ENCODE measurements around the gene TBP.

DNA sequence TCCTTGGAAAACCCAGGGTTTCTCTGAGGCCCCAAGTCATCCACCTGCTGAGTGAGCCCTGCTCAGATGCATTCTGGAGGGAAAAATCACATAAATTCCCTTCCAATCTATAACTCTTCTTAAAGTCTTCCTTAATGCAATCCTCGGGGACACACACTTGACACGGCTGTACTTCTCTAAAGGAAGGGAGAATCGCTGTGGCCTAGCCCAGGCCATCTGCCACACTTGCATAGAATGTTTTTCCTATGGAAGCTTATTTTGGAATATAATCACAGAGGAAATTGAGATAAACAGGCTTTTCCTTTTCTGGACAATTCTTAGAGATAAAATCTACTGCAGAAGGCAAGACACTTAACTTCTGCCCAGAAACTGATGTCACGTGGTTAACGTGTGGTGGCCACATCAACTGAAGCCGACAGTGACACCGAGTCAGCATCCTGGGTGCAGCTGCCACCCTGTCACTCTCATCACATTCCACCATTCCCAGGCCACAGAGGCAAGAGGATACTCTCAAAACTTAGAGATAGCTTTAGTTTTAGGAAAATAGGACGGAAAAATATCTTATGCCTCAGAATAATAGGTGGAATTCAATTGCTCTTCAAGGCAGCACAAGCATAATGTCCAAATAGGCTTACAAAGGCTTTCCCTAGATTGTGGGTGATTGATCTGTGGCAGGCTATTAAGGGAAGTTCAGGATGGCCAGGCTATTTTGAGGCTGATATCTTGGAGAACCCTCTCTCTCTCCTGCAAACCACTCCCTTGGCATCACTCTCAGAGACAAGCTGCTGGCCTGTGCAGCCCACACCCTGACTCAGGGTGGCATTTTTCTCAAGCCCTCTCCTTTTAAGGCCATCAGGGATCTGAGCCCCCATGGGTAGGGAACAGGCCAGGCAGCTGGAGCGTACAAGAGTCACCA lies 30.7 kb upstream of the TBP start:
- TF ChIP-seq GATA2 (IDR thresholded peaks at IDR 0.05; ENCODE audit: low read depth, low read length), result no peak
- no peak for TF ChIP-seq GATA3 (IDR thresholded peaks at IDR 0.05; ENCODE audit: low read depth, low read length)

Data from SH-SY5Y (cell line).